ENCODE results near the gene SSBP3.

The SSBP3 gene

GRCh38 chr1:54326543-54327385 is 79.4 kb downstream of the SSBP3 start:
- Histone ChIP-seq H3K4me3 (ENCODE audit: low read length) (peak overlapping the region; percentile 7), H3K27ac (ENCODE audit: low read depth, low read length) (peak overlapping the region; percentile 72), H3K4me1 (ENCODE audit: control insufficient read depth, insufficient read depth, low read length) (peaks cover 80% of the 10 kb centered on the region)

GRCh38 chr1:54325703-54326461 is 80.3 kb downstream of the SSBP3 start:
- no peaks in the 10 kb centered on the region for H3K36me3 ChIP-seq (ENCODE audit: control insufficient read depth, insufficient read depth, low read length)
- peak overlapping the region; percentile 7 for H3K4me3 ChIP-seq (ENCODE audit: low read length)
- H3K27me3 ChIP-seq (ENCODE audit: control insufficient read depth, insufficient read depth, low read length): no peaks in the 10 kb centered on the region
- no peak overlapping the region for H3K9ac ChIP-seq (ENCODE audit: low read length)
- H3K27ac ChIP-seq (ENCODE audit: low read depth, low read length): peak overlapping the region; percentile 72
- H3K4me1 ChIP-seq (ENCODE audit: control insufficient read depth, insufficient read depth, low read length): peaks cover 72% of the 10 kb centered on the region

More at GRCh38 chr1:54326543-54327385, 79.4 kb downstream of the SSBP3 start:
- Histone ChIP-seq H3K9ac (ENCODE audit: low read length) (no peak overlapping the region), H3K36me3 (ENCODE audit: control insufficient read depth, insufficient read depth, low read length) (no peaks in the 10 kb centered on the region), H3K27me3 (ENCODE audit: control insufficient read depth, insufficient read depth, low read length) (no peaks in the 10 kb centered on the region)

GRCh38 chr1:54325284-54325683 is 80.9 kb downstream of the SSBP3 start:
- Histone ChIP-seq H3K4me3 (ENCODE audit: low read length) (no peak overlapping the region), H3K27ac (ENCODE audit: low read depth, low read length) (peak overlapping the region; percentile 72), H3K9ac (ENCODE audit: low read length) (no peak overlapping the region)

DNA sequence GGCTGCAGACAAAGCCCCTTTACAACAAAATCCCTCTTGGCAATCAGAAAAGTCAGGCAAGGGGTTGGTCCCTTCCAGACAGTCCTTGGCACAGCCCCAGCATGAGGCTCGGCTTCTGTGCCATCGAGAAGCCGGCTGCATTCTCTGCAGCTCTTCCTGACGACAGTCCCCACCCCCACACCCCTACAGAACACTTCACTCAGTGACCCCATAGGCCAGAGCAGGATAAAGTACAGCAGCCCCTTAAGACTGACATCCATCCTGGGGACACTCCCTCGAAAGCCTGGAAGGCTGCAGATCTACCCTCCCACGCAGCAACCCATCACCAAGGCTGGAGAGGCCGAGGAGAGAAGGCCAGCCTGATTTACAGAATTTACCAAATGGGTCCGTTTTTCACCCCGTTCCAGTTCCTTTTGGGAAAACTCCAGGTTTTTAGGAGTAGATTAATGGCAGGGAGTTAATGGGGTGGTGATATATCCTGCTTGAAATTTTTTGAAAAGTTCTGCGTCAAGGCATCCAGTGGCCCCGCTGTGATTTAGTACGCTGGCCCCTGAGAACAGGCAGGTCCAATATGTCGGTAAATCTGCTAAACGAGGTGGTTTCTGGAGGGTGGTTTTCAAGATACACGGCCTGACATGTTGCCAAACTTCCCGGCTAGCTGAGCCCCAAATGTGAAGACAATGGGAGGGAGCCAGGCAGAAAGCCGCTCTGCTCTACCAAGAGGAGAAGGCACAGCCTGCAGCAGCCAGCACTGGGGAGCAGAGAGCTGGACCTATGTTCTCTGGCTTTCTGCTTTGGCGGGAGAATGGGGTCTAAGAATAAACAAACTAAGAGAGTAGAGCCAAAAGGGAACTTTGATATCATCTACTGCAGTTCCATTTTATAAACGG is 81.7 kb downstream of the SSBP3 start:
- Histone ChIP-seq H3K9ac (ENCODE audit: low read length) (no peak overlapping the region), H3K27me3 (ENCODE audit: control insufficient read depth, insufficient read depth, low read length) (no peaks in the 10 kb centered on the region), H3K4me1 (ENCODE audit: control insufficient read depth, insufficient read depth, low read length) (peaks cover 60% of the 10 kb centered on the region), H3K4me3 (ENCODE audit: low read length) (no peak overlapping the region), H3K27ac (ENCODE audit: low read depth, low read length) (peak overlapping the region; percentile 72), H3K36me3 (ENCODE audit: control insufficient read depth, insufficient read depth, low read length) (no peaks in the 10 kb centered on the region)

More at GRCh38 chr1:54325284-54325683, 80.9 kb downstream of the SSBP3 start:
- H3K27me3 ChIP-seq (ENCODE audit: control insufficient read depth, insufficient read depth, low read length): no peaks in the 10 kb centered on the region
- H3K36me3 ChIP-seq (ENCODE audit: control insufficient read depth, insufficient read depth, low read length): no peaks in the 10 kb centered on the region
- H3K4me1 ChIP-seq (ENCODE audit: control insufficient read depth, insufficient read depth, low read length): peaks cover 67% of the 10 kb centered on the region

- Histone ChIP-seq H3K36me3 (ENCODE audit: control insufficient read depth, insufficient read depth, low read length) (no peaks in the 10 kb centered on the region), H3K27ac (ENCODE audit: low read depth, low read length) (peak overlapping the region; percentile 72), H3K9ac (ENCODE audit: low read length) (no peak overlapping the region), H3K27me3 (ENCODE audit: control insufficient read depth, insufficient read depth, low read length) (no peaks in the 10 kb centered on the region), H3K4me1 (ENCODE audit: control insufficient read depth, insufficient read depth, low read length) (peaks cover 54% of the 10 kb centered on the region), H3K4me3 (ENCODE audit: low read length) (no peak overlapping the region)
Observed at GRCh38 chr1:54323921-54324250, 82.3 kb downstream of the SSBP3 start.

DNA sequence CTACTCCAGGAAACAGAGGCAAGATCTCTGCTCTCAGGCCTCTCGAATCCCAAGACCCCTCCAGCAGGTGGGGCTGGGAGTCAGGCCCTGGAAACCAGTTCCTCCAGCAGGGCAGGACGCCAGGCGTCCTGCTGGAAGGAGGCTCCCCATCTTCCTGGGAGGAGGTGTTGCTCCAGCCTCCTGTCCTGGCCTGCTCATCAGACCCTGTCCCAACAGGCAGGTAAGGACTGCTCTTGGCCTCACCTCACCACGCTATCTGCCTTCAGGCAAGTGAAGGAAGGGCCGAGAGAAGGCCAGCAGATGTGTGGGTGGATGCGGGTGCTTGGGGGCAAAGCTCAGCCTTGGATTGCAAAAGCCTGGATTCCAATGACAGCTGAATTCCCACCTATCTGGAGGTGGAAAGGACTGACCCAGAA is 82.9 kb downstream of the SSBP3 start:
- no peaks in the 10 kb centered on the region for H3K27me3 ChIP-seq (ENCODE audit: control insufficient read depth, insufficient read depth, low read length)

DNA sequence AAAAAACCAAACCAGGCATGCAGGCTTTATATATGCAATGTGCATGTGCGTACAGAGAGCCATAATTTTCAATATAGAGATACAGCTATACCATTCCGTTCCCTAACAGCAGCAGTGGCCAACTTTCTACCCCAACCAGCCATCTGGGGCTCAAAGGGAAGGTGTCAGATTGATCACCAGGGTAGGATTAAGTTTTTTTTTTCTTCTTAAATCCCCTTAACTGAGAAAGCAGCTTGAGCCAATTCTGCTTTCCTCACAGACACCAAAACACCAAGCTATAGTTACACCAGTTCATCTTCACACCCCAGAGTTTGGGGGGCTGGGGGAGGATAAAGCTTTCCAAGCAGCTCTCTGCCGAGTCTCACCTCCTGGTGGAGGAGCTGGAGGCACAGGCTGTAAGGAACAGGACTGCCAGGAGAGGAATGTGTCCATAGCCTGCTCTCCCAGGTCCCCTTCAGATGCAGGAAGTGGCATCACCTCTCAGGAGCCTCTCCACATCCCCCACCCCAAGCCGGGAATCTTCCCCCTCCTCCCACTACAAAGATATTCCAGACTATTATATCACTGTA is 87.9 kb downstream of the SSBP3 start:
- no peak overlapping the region for H3K4me3 ChIP-seq (ENCODE audit: low read length)
- peaks cover 11% of the 10 kb centered on the region for H3K4me1 ChIP-seq (ENCODE audit: control insufficient read depth, insufficient read depth, low read length)
- no peak overlapping the region for H3K9ac ChIP-seq (ENCODE audit: low read length)
- no peaks in the 10 kb centered on the region for H3K27me3 ChIP-seq (ENCODE audit: control insufficient read depth, insufficient read depth, low read length)
- no peak overlapping the region for H3K27ac ChIP-seq (ENCODE audit: low read depth, low read length)
- H3K36me3 ChIP-seq (ENCODE audit: control insufficient read depth, insufficient read depth, low read length): no peaks in the 10 kb centered on the region

More for the DNA sequence above, 82.9 kb downstream of the SSBP3 start:
- no peak overlapping the region for H3K4me3 ChIP-seq (ENCODE audit: low read length)
- H3K4me1 ChIP-seq (ENCODE audit: control insufficient read depth, insufficient read depth, low read length): peaks cover 48% of the 10 kb centered on the region
- H3K27ac ChIP-seq (ENCODE audit: low read depth, low read length): peak overlapping the region; percentile 72
- no peak overlapping the region for H3K9ac ChIP-seq (ENCODE audit: low read length)
- H3K36me3 ChIP-seq (ENCODE audit: control insufficient read depth, insufficient read depth, low read length): no peaks in the 10 kb centered on the region

GRCh38 chr1:54317084-54317483 is 89.1 kb downstream of the SSBP3 start:
- H3K36me3 ChIP-seq (ENCODE audit: control insufficient read depth, insufficient read depth, low read length): no peaks in the 10 kb centered on the region
- peaks cover 10% of the 10 kb centered on the region for H3K4me1 ChIP-seq (ENCODE audit: control insufficient read depth, insufficient read depth, low read length)
- H3K9ac ChIP-seq (ENCODE audit: low read length): no peak overlapping the region
- H3K27ac ChIP-seq (ENCODE audit: low read depth, low read length): no peak overlapping the region
- H3K4me3 ChIP-seq (ENCODE audit: low read length): no peak overlapping the region
- H3K27me3 ChIP-seq (ENCODE audit: control insufficient read depth, insufficient read depth, low read length): no peaks in the 10 kb centered on the region

- Histone ChIP-seq H3K4me1 (ENCODE audit: control insufficient read depth, insufficient read depth, low read length) (peaks cover 12% of the 10 kb centered on the region), H3K27me3 (ENCODE audit: control insufficient read depth, insufficient read depth, low read length) (no peaks in the 10 kb centered on the region), H3K36me3 (ENCODE audit: control insufficient read depth, insufficient read depth, low read length) (no peaks in the 10 kb centered on the region), H3K4me3 (ENCODE audit: low read length) (no peak overlapping the region), H3K9ac (ENCODE audit: low read length) (no peak overlapping the region), H3K27ac (ENCODE audit: low read depth, low read length) (peak overlapping the region; percentile 3)
Observed at GRCh38 chr1:54315099-54315498, 91.1 kb downstream of the SSBP3 start.

GRCh38 chr1:54314696-54315095 is 91.5 kb downstream of the SSBP3 start:
- H3K27ac ChIP-seq (ENCODE audit: low read depth, low read length): peak overlapping the region; percentile 3
- no peak overlapping the region for H3K9ac ChIP-seq (ENCODE audit: low read length)
- peaks cover 12% of the 10 kb centered on the region for H3K4me1 ChIP-seq (ENCODE audit: control insufficient read depth, insufficient read depth, low read length)
- H3K27me3 ChIP-seq (ENCODE audit: control insufficient read depth, insufficient read depth, low read length): no peaks in the 10 kb centered on the region
- no peaks in the 10 kb centered on the region for H3K36me3 ChIP-seq (ENCODE audit: control insufficient read depth, insufficient read depth, low read length)
- H3K4me3 ChIP-seq (ENCODE audit: low read length): no peak overlapping the region

- Histone ChIP-seq H3K9ac (ENCODE audit: low read length) (peak overlapping the region; percentile 22), H3K36me3 (ENCODE audit: control insufficient read depth, insufficient read depth, low read length) (no peaks in the 10 kb centered on the region), H3K4me1 (ENCODE audit: control insufficient read depth, insufficient read depth, low read length) (peaks cover 12% of the 10 kb centered on the region), H3K4me3 (ENCODE audit: low read length) (no peak overlapping the region), H3K27ac (ENCODE audit: low read depth, low read length) (peak overlapping the region; percentile 53), H3K27me3 (ENCODE audit: control insufficient read depth, insufficient read depth, low read length) (no peaks in the 10 kb centered on the region)
Observed at GRCh38 chr1:54312796-54313316, 93.3 kb downstream of the SSBP3 start.
